Measurements from ENCODE around the gene TLR9.

TLR9 gene

GRCh38 chr3:52230889-52231499 is 5.5 kb upstream of the TLR9 start:
- no peak overlapping the region for H3K4me3 ChIP-seq (ENCODE audit: low read depth, low read length)
- no peak for TF ChIP-seq CTCF (IDR thresholded peaks at IDR 0.05; ENCODE audit: insufficient read depth, low read depth, low read length, missing control alignments)
- no peak for DNase-seq (ENCODE audit: low read depth)

- no peak for DNase-seq (ENCODE audit: low read depth)
- H3K4me3 ChIP-seq (ENCODE audit: low read depth, low read length), result no peak overlapping the region
- TF ChIP-seq CTCF (IDR thresholded peaks at IDR 0.05; ENCODE audit: insufficient read depth, low read depth, low read length, missing control alignments), result no peak
These were observed 5.0 kb upstream of the TLR9 start for GRCh38 chr3:52230461-52230860.

GRCh38 chr3:52229656-52230055 is 4.2 kb upstream of the TLR9 start:
- TF ChIP-seq CTCF (IDR thresholded peaks at IDR 0.05; ENCODE audit: insufficient read depth, low read depth, low read length, missing control alignments), result no peak
- no peak for DNase-seq (ENCODE audit: low read depth)
- H3K4me3 ChIP-seq (ENCODE audit: low read depth, low read length), result no peak overlapping the region

GRCh38 chr3:52228751-52229291 is 3.4 kb upstream of the TLR9 start:
- H3K4me3 ChIP-seq (ENCODE audit: low read depth, low read length), result no peak overlapping the region
- no peak for DNase-seq (ENCODE audit: low read depth)
- TF ChIP-seq CTCF (IDR thresholded peaks at IDR 0.05; ENCODE audit: insufficient read depth, low read depth, low read length, missing control alignments), result no peak

GRCh38 chr3:52228266-52228665 is 2.8 kb upstream of the TLR9 start:
- no peak overlapping the region for H3K4me3 ChIP-seq (ENCODE audit: low read depth, low read length)
- DNase-seq (ENCODE audit: low read depth), result no peak
- TF ChIP-seq CTCF (IDR thresholded peaks at IDR 0.05; ENCODE audit: insufficient read depth, low read depth, low read length, missing control alignments), result no peak

GRCh38 chr3:52227766-52228165 is 2.3 kb upstream of the TLR9 start:
- TF ChIP-seq CTCF (IDR thresholded peaks at IDR 0.05; ENCODE audit: insufficient read depth, low read depth, low read length, missing control alignments), result no peak
- DNase-seq (ENCODE audit: low read depth), result no peak
- H3K4me3 ChIP-seq (ENCODE audit: low read depth, low read length), result no peak overlapping the region

- DNase-seq (ENCODE audit: low read depth), result no peak
- no peak overlapping the region for H3K4me3 ChIP-seq (ENCODE audit: low read depth, low read length)
- no peak for TF ChIP-seq CTCF (IDR thresholded peaks at IDR 0.05; ENCODE audit: insufficient read depth, low read depth, low read length, missing control alignments)
These were observed 1.7 kb upstream of the TLR9 start for GRCh38 chr3:52227117-52227516.
